ENCODE data around the gene TCEANC2. TPM values are rescaled to one million over a fixed set of nuclear protein-coding genes. Genes with fewer than 3 reads are reported as not detected.
"Not testable (repeated sequence)": the region's sequence is repeated elsewhere in the genome, so short reads cannot be mapped to it uniquely, and the experiment has no call there.

TCEANC2 gene
- total RNA-seq, 1 experiment from 2014 or later: 2.9 TPM

DNA sequence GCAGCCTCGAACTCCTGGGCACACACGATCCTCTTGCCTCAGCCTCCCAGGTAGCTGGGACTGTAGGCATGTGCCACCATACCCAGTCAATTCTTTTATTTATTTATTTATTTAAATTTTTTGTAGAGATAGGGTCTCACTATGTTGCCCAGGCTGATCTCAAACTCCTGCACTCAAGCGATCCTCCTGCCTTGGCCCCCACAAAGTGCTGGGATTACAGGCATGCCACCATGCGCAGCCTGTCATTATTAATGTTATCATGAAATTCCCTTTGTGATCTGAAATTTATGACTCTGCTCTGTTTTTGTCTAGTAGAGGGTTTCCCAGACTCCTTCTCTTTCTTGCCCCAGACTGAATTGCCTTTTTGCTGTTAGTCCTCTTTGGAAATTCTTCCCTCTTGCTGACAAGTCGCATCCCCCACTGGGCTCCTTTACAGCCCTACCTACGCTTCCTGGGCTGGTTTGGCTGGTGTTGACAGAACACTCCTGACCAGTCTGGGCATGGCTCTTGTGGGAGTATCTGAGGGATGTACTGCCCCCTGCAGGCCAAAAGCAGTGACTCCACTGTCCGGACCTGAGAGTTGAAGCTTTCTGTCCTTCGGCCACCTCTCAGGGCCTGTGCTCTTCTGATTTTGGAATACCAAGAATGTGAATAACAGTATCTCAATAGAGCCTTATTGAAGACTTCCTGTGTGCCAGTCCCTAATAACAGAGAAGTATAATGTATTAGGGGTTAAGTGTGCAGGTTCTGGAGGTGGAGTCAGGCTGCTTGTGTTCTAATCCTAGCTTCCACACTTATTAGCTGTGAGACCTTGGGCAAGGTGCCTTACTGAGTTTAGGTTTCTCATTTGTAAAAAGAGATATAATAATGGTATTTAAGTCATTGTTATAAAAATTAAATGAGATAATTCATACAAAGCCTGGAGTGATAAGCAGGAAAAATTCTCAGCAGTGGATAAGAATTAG, 28.2 kb downstream of the TCEANC2 start:
- no peaks in the 10 kb centered on the region for H3K27me3 ChIP-seq (replicated peaks)
- H3K4me3 ChIP-seq: no peak overlapping the region
- no peaks in the 10 kb centered on the region for H3K36me3 ChIP-seq
- DNase-seq (ENCODE audit: low read depth in 1 of 2, low spot score in 2 of 2): peak; percentile 44 to 69
- H3K9me3 ChIP-seq (replicated peaks): 0 out of 2 replicates have a peak, but pooled peaks cover 2% of the 10 kb centered on the region
- H3K4me1 ChIP-seq (replicated peaks): 0 out of 2 replicates have a peak, but pooled peaks cover 3% of the 10 kb centered on the region
- no peak overlapping the region for H3K27ac ChIP-seq

DNA sequence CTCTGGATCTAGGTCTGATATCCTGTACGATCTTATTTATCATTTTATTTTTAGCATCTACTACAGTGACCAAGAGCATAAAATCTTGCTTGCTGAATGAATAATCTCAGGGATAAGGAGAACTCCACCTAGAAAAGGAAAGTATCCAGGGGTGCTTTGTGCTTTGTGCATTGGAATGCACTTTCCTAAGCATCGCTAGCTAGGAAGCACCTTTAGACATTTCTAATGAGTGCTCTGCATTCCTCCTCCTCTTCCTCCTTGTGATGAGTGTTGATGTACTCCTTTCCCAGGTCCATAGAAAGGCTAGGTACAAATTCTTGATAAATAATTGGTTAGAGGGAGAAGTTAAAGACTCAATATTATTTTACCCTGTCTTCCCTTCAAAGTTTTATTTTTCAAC, 31.4 kb downstream of the TCEANC2 start:
- no peaks in the 10 kb centered on the region for H3K36me3 ChIP-seq
- no peak overlapping the region for H3K27ac ChIP-seq
- H3K27me3 ChIP-seq (replicated peaks): no peaks in the 10 kb centered on the region
- 0 out of 2 replicates have a peak, but pooled peaks cover 2% of the 10 kb centered on the region for H3K9me3 ChIP-seq (replicated peaks)
- no peak overlapping the region for H3K4me3 ChIP-seq
- no peak for DNase-seq (ENCODE audit: low read depth in 1 of 2, low spot score in 2 of 2)
- 0 out of 2 replicates have a peak, but pooled peaks cover 3% of the 10 kb centered on the region for H3K4me1 ChIP-seq (replicated peaks)

DNA sequence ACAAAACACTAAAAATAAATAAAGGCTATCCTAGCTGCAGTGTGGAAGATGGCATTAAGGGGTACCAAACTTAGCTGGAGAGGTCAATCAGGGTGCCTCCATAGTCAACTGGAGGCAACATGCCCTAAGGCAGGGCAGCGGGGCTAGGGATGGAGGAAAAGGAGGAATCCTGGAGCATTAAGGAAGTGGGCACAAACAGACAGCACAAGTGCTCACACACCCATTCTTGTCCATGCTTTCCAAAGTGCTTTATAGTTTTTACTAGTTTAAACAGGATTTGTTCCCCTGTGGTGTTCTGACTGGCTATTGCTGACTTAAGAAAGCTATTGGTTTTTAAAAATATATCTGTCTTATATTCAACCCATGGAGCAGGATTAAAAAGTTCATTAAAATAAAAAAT, 33.3 kb downstream of the TCEANC2 start:
- Histone ChIP-seq H3K36me3 (no peaks in the 10 kb centered on the region), H3K4me3 (no peak overlapping the region), H3K4me1 (replicated peaks) (0 out of 2 replicates have a peak, but pooled peaks cover under 1% of the 10 kb centered on the region), H3K9me3 (replicated peaks) (0 out of 2 replicates have a peak, but pooled peaks cover 2% of the 10 kb centered on the region), H3K27me3 (replicated peaks) (no peaks in the 10 kb centered on the region), H3K27ac (no peak overlapping the region)
- DNase-seq (ENCODE audit: low read depth in 1 of 2, low spot score in 2 of 2): no peak

DNA sequence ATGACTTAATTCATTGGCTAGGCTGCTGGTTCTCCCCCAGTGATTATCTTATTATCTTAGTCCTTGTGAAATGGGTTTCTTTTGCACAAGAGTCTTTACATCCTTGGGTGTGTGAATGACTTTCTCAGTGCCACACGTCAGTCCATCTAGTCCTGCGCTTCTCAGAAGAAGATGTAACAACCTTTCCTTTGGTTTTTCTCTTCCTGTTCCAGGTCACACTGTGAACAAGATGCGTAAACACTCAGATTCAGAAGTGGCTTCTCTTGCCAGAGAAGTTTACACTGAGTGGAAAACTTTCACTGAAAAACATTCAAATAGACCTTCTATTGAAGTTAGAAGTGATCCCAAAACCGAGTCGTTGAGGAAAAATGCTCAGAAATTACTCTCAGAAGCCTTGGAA, 35.0 kb downstream of the TCEANC2 start:
- no peak overlapping the region for H3K4me3 ChIP-seq
- no peak for DNase-seq (ENCODE audit: low read depth in 1 of 2, low spot score in 2 of 2)
- H3K4me1 ChIP-seq (replicated peaks): no peaks in the 10 kb centered on the region
- H3K36me3 ChIP-seq: no peaks in the 10 kb centered on the region
- H3K27me3 ChIP-seq (replicated peaks): no peaks in the 10 kb centered on the region
- no peaks in the 10 kb centered on the region for H3K9me3 ChIP-seq (replicated peaks)
- H3K27ac ChIP-seq: no peak overlapping the region

DNA sequence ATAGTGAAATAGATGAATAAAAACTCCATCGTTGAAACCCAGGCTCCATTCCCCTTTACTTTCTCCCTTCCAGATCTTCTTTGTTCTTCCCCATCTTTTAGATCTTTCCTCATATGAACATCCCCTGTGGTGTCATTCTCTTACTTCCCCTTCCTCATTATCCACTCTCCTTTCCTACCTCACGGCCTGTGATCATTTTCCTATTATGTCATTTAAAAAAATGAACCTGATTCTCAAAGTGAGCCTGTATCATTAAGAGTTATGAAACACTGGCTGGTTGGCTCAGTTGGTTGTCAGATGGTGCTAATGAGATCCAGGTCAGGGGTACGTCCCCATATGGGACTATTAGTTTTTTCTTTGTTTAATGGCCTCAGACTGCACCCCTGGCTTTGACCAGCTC, 38.3 kb downstream of the TCEANC2 start:
- H3K27ac ChIP-seq: no peak overlapping the region
- no peaks in the 10 kb centered on the region for H3K27me3 ChIP-seq (replicated peaks)
- no peaks in the 10 kb centered on the region for H3K4me1 ChIP-seq (replicated peaks)
- no peaks in the 10 kb centered on the region for H3K36me3 ChIP-seq
- no peak overlapping the region for H3K4me3 ChIP-seq
- no peaks in the 10 kb centered on the region for H3K9me3 ChIP-seq (replicated peaks)
- DNase-seq (ENCODE audit: low read depth in 1 of 2, low spot score in 2 of 2): no peak

DNA sequence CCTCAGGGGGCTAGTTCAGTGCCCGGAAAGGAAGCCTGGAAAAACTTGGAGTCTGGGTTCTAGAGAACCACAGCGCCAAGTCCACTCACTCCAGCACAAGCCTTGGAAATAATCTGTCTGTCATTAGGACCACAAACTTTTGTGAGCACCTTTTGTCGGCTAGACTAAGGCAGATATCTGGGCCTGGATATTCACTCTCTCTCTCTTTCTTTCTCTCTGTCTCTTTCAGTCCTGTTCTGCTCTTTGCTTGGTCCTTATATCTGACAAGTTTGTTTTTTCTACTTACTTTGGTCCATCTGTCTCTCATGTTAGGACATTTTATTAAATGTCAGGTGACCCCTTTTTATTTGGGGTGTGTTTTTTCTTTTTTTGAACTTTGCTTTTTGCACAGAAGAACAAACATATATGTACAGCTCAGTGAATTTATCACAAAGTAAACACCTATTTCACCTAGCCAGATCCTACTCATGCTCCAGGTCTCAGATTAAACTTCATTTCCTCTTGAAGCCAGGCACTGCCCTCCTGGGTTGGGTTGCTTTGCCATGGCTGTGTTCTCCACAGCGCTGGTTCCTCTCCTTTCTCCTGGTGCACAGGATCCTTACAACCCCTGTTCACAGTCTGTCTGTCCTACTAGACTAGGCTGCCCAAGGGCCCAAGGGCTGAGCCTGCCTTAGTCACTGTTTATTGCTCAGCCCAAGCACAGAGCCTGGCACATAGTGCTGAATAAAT, 40.8 kb downstream of the TCEANC2 start:
- Histone ChIP-seq H3K27me3 (replicated peaks) (no peaks in the 10 kb centered on the region), H3K9me3 (replicated peaks) (no peaks in the 10 kb centered on the region), H3K27ac (no peak overlapping the region), H3K4me3 (no peak overlapping the region), H3K4me1 (replicated peaks) (no peaks in the 10 kb centered on the region), H3K36me3 (no peaks in the 10 kb centered on the region; the same call in 1 of the 2 replicates)
- no peak for DNase-seq (ENCODE audit: low read depth in 1 of 2, low spot score in 2 of 2)

DNA sequence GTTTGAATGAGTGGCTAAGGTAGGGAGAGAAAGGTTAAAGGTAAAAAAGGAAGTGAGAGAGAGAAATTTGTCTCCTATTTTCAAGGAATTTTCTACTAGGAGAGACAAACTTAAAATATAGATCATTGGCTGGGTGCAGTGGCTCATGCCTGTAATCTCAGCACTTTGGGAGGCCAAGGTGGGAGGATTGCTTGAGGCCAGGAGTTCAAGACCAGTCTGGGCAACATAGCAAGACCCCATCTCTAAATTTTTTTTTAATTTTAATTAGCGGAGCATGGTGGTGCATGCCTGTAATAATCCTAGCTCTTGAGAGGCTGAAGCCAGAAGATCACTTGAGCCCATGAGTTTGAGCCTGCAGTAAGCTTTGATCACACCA, 41.3 kb downstream of the TCEANC2 start:
- not testable (repeated sequence) for DNase-seq (ENCODE audit: low read depth in 1 of 2, low spot score in 2 of 2); H3K4me3 ChIP-seq; H3K9me3 ChIP-seq (replicated peaks); H3K27me3 ChIP-seq (replicated peaks); H3K36me3 ChIP-seq; H3K4me1 ChIP-seq (replicated peaks); H3K27ac ChIP-seq

DNA sequence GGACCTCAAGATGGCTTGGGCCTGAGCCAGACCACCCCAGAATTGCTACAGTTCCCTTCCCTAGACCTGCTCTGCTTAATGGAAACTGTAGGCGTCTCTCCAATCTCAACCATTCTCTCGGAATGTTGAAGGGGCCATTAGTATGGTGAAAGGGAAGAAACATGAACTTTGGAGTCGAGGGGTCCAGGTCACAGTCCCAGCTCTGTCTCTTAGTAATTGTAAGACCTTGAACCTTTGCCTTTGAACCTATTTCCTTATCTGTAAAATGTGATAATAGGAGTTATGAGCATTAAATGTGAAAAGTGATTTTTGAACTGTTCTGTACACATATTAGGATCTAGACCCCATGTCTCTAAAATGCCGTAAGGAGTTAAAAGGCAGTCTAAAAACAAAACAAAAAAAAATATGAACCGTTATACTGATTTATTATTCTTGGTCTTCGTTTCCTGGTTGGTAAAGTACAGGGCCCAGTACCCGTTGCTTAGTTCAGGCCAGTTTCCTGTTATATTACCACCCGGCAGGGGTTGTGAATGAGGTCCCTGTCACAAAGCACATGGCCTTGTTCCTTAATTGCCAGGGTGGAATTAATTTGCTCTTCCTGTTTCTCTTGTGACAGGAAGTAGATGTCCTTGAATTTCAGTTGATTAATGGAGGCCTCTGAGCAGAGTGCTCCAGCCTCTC, 42.3 kb downstream of the TCEANC2 start:
- no peaks in the 10 kb centered on the region; the same call in 1 of the 2 replicates for H3K36me3 ChIP-seq
- H3K27me3 ChIP-seq (replicated peaks): no peaks in the 10 kb centered on the region
- DNase-seq (ENCODE audit: low read depth in 1 of 2, low spot score in 2 of 2): no peak
- H3K27ac ChIP-seq: no peak overlapping the region
- no peaks in the 10 kb centered on the region for H3K9me3 ChIP-seq (replicated peaks)
- no peak overlapping the region for H3K4me3 ChIP-seq
- no peaks in the 10 kb centered on the region for H3K4me1 ChIP-seq (replicated peaks)

DNA sequence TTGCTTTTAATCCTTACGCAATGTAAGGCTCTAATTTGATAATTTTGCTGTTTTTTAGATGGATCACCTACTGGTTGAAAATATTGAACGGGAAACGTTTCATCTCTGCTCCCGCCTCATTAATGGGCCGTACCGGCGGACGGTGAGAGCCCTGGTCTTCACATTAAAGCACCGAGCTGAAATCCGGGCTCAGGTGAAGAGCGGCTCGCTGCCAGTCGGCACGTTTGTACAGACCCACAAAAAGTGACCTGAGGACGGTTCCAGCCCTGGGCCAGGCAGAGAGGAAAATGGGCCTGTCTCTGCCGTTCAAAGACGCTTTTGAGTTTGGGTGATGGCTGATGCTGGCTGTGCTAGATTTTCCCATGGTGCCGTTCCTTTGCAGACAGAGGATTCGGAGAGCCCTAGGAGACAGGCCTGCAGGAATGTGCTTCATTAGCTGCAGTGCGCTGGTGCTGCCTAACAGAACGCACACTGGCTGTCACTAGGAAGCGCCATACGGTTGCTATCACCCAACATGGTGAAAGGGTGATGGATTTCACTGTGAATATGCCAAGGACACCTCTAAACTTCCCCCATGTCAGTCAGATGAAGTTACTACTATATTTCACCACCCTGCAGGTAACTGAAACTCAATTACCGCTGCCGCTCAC, 42.9 kb downstream of the TCEANC2 start:
- Histone ChIP-seq H3K36me3 (no peaks in the 10 kb centered on the region; the same call in 1 of the 2 replicates), H3K27me3 (replicated peaks) (no peaks in the 10 kb centered on the region), H3K27ac (no peak overlapping the region), H3K4me3 (no peak overlapping the region), H3K4me1 (replicated peaks) (no peaks in the 10 kb centered on the region), H3K9me3 (replicated peaks) (no peaks in the 10 kb centered on the region)
- no peak for DNase-seq (ENCODE audit: low read depth in 1 of 2, low spot score in 2 of 2)

DNA sequence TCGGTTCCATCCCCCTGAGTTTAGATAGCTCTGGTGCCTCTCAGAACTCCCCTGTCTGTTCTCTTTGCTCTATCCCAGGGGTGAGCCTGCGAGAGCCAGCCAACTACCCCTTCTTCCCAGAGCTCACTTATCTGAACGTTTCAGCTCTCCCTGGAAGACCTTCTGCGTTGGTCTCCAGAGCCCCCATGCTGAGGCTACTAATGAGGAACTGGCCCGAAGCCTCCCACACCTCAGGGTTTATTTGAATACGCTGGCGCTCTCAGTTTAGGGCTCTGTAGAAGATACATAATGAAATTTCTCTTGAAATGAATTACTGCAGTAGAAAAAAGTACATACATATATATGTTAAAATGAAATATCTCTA, 43.5 kb downstream of the TCEANC2 start:
- Histone ChIP-seq H3K9me3 (replicated peaks) (no peaks in the 10 kb centered on the region), H3K27me3 (replicated peaks) (no peaks in the 10 kb centered on the region), H3K27ac (no peak overlapping the region), H3K4me3 (no peak overlapping the region), H3K4me1 (replicated peaks) (no peaks in the 10 kb centered on the region), H3K36me3 (no peaks in the 10 kb centered on the region; the same call in 1 of the 2 replicates)
- no peak for DNase-seq (ENCODE audit: low read depth in 1 of 2, low spot score in 2 of 2)

DNA sequence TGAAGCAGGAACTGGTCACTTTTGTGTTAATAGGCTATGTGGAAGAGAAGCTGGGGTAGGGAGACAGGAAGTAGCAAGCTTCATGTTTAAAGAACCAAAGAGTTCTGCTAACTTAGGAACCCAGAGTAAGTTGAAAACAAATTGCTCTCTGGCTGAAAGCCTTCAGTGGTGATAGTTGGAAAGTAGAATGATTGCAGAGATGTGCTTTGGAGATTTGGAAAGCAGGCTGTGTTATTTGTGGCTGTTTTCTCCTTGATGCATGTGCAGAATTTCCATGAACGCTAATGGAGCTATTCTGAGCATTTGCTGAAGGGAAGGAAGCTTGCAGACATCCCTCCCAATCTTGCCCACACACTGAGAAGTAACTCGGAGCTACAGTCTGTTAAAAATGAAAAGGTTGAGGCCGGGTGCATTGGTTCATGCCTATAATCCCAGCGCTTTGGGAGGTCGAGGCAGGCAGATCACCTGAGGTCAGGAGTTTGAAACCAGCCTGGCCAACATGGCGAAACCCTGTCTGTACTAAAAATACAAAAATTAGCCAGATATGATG, 45.7 kb downstream of the TCEANC2 start:
- Histone ChIP-seq H3K9me3 (replicated peaks) (no peaks in the 10 kb centered on the region), H3K4me3 (no peak overlapping the region), H3K27me3 (replicated peaks) (no peaks in the 10 kb centered on the region), H3K36me3 (no peaks in the 10 kb centered on the region; the same call in 1 of the 2 replicates), H3K4me1 (replicated peaks) (no peaks in the 10 kb centered on the region), H3K27ac (no peak overlapping the region)
- no peak for DNase-seq (ENCODE audit: low read depth in 1 of 2, low spot score in 2 of 2)

DNA sequence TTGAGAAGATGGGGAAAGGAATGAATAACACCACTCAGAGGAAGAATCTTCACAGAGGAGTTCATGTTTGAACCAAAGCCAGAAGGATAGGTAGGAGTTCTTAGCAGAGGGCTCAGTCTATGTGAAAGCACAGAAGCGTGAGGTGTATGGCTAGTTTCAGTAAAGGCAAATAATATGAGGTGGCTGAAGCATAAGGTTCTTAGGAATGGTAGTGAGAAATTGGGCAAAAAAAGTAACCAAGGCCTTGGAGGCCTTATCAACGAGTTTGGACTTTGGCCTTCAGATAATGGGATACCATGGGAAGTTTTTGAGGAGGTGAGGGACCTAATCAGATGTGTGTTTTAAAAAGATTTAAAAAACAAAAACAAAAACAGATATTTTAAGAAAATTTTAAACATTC, 47.1 kb downstream of the TCEANC2 start:
- Histone ChIP-seq H3K27ac (no peak overlapping the region), H3K4me3 (no peak overlapping the region), H3K27me3 (replicated peaks) (no peaks in the 10 kb centered on the region), H3K4me1 (replicated peaks) (0 out of 2 replicates have a peak, but pooled peaks cover 1% of the 10 kb centered on the region), H3K36me3 (no peaks in the 10 kb centered on the region; the same call in 1 of the 2 replicates), H3K9me3 (replicated peaks) (no peaks in the 10 kb centered on the region)
- DNase-seq (ENCODE audit: low read depth in 1 of 2, low spot score in 2 of 2): no peak

DNA sequence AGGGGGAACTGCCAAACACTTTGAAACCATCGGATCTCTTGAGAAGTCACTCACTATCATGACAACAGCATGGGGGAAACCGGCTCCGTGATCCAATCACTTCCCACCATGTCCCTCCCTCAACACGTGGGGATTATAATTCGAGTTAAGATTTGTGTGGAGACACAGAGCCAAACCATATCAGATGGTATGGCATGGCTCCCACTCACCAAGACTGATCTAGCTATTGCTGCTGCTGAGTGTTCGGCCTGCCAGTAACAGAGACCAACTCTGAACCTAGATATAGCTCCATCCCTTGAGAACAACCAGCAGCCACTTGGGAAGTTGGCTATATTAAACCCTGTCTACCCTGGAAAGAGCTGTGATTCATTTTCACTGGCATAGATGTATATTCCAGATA, 50.0 kb downstream of the TCEANC2 start:
- Histone ChIP-seq H3K9me3 (replicated peaks) (no peaks in the 10 kb centered on the region), H3K27ac (no peak overlapping the region), H3K4me1 (replicated peaks) (0 out of 2 replicates have a peak, but pooled peaks cover 8% of the 10 kb centered on the region), H3K36me3 (no peaks in the 10 kb centered on the region), H3K4me3 (no peak overlapping the region), H3K27me3 (replicated peaks) (no peaks in the 10 kb centered on the region)
- no peak for DNase-seq (ENCODE audit: low read depth in 1 of 2, low spot score in 2 of 2)
